ENCODE measurements around the gene GAN.

Gene GAN

DNA sequence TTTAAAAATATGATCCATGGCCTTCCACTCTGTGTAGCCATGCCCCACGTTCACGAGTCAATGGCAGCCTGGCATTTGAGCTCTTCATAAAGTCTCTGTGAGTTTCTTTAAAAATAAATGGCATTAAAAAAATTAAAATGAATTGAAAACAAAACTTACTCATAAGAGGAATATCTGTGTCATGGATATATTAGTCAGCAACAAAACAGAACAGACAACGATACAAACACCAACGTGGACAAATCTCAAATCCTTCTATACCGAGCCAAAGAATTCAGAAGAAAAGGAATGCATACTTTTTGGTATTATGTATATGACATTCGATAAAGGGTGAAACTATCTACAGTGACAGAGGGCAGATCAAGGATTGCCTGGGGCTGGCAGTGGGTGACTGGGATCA, 121.6 kb downstream of the GAN start:
- H3K4me3 ChIP-seq (ENCODE audit: insufficient read depth, low read depth, low read length, poor library complexity, severe bottlenecking) = no peak overlapping the region
- no peaks in the 10 kb centered on the region for H3K27me3 ChIP-seq (replicated peaks; ENCODE audit: control insufficient read depth, insufficient read depth, low read length, poor library complexity, severe bottlenecking)
- no peaks in the 10 kb centered on the region for H3K4me1 ChIP-seq (ENCODE audit: control insufficient read depth, insufficient read depth, low read length, poor library complexity, severe bottlenecking)
- no peak overlapping the region for H3K27ac ChIP-seq (ENCODE audit: insufficient read depth, low read length, poor library complexity, severe bottlenecking)
- no peaks in the 10 kb centered on the region for H3K36me3 ChIP-seq (ENCODE audit: control insufficient read depth, insufficient read depth, low read length)
- H3K9me3 ChIP-seq (ENCODE audit: control insufficient read depth, low read length) = no peaks in the 10 kb centered on the region
- no peak for DNase-seq

DNA sequence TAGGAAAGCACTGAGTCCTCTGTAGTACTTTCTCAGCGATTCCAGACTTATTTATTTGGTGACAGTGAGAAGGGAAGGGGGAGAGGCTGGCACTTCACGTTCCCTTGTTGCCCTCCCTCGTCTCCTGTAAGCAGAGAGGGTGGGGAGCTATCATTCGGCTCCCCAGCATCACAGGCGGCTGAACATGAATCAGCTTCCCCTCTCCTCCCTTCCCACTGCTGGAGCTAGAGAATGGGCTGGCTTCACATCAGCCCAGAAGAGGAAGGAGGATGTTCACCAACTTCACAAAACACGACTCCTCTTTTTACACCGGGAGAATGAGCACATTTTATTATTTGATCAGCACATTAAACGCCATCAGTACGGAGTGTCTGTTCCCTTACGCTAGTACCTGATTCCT, 123.1 kb downstream of the GAN start:
- Histone ChIP-seq H3K36me3 (ENCODE audit: control insufficient read depth, insufficient read depth, low read length) (no peaks in the 10 kb centered on the region), H3K4me3 (ENCODE audit: insufficient read depth, low read depth, low read length, poor library complexity, severe bottlenecking) (no peak overlapping the region), H3K4me1 (ENCODE audit: control insufficient read depth, insufficient read depth, low read length, poor library complexity, severe bottlenecking) (no peaks in the 10 kb centered on the region), H3K27me3 (replicated peaks; ENCODE audit: control insufficient read depth, insufficient read depth, low read length, poor library complexity, severe bottlenecking) (no peaks in the 10 kb centered on the region), H3K27ac (ENCODE audit: insufficient read depth, low read length, poor library complexity, severe bottlenecking) (no peak overlapping the region), H3K9me3 (ENCODE audit: control insufficient read depth, low read length) (no peaks in the 10 kb centered on the region)
- no peak for DNase-seq
